ENCODE results near the gene CPM. TPM values are rescaled to one million over a fixed set of nuclear protein-coding genes. Genes with fewer than 3 reads are reported as not detected.

The CPM gene
- total and polyA plus RNA-seq, 10 of the 15 experiments (the other 5 are each of a cell fraction or from before 2014, with no cell fraction given): 0.06 to 1.7 (median 0.41) TPM

DNA sequence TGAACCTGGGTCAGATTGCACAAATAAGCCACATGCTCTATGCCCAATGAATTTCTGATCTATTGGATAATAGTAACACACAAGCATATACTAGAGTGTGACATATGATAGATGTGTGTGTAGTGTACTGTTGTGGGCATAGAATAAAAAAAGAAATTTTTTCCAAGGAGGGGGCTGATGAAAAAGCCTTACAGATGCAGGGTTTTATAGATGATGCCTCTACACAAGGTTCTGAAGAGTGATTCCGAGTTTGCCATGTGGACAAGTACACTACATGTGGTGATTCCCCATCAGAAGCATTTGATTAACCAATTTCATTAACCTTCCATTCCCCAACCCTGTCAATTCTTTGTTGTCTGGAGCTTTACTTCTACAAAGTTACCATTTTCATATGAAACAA is 45.3 kb downstream of the CPM start:
- H3K9ac ChIP-seq (ENCODE audit: control insufficient read depth, insufficient read depth, low read length): no peak overlapping the region
- no peaks in the 10 kb centered on the region for H4K20me1 ChIP-seq (ENCODE audit: control insufficient read depth, insufficient read depth)
- ATAC-seq (no peak), DNase-seq (ENCODE audit: low read depth, low spot score) (no peak), FAIRE-seq (no peak)
- intact Hi-C loops (cut with micrococcal nuclease; ENCODE audit: unreplicated experiment): no loop called here
- no peaks in the 10 kb centered on the region for H3K9me3 ChIP-seq (replicated peaks; ENCODE audit: control insufficient read depth, insufficient read depth, low read length)
- in situ Hi-C loops (cut with MboI): no loop called here
- no peaks in the 10 kb centered on the region for H3K36me3 ChIP-seq (ENCODE audit: control insufficient read depth in 2 of 2, insufficient read depth in 2 of 2, low read length in 1 of 2)
- H3K27me3 ChIP-seq (replicated peaks in 1 of 2; ENCODE audit: control insufficient read depth in 2 of 2, insufficient read depth in 2 of 2, low read length in 1 of 2): no peaks in the 10 kb centered on the region
- no peak overlapping the region for H3K4me3 ChIP-seq
- ChIA-PET POLR2A (no interaction called here), SMC1A (ENCODE audit: uncharacterized antibody, unreplicated experiment) (interaction anchor here (1.0 to 1.3 kb wide), 2 partner anchors 10 to 182 kb away, joined by 3 to 4 read pairs; no protein-coding TSS in a partner anchor), RAD21 (ENCODE audit: unreplicated experiment) (no interaction called here), CTCF (interaction anchor here (1.1 kb wide), 1 partner anchor 15 kb away, joined by 4 read pairs; no protein-coding TSS in a partner anchor)
- WGBS (ENCODE audit: insufficient coverage, insufficient replicate concordance, low lambda C conversion rate, missing lambda C conversion rate): 18% methylated on average over 1 of the region's 1 CpG
- BruUV-seq (replicated peaks): no TSS peak
- H3K79me2 ChIP-seq (ENCODE audit: control insufficient read depth, insufficient read depth, low read length): no peaks in the 10 kb centered on the region
- H3K4me2 ChIP-seq (ENCODE audit: control insufficient read depth, insufficient read depth): no peak overlapping the region
- no peaks in the 10 kb centered on the region for H3K4me1 ChIP-seq (ENCODE audit: control insufficient read depth, insufficient read depth, low read length)
- no peak overlapping the region for H2AFZ ChIP-seq (ENCODE audit: control insufficient read depth, low read depth, low read length)
- H3K27ac ChIP-seq (ENCODE audit: control insufficient read depth, insufficient read depth): no peak overlapping the region
- no peak for TF ChIP-seq NFYB (IDR thresholded peaks at IDR 0.05; ENCODE audit: insufficient read depth, low read depth, low read length)
- no peak for TF ChIP-seq POLR2A (IDR thresholded peaks at IDR 0.05; ENCODE audit: low read depth, low read length)
- TF ChIP-seq, protein P1, sequence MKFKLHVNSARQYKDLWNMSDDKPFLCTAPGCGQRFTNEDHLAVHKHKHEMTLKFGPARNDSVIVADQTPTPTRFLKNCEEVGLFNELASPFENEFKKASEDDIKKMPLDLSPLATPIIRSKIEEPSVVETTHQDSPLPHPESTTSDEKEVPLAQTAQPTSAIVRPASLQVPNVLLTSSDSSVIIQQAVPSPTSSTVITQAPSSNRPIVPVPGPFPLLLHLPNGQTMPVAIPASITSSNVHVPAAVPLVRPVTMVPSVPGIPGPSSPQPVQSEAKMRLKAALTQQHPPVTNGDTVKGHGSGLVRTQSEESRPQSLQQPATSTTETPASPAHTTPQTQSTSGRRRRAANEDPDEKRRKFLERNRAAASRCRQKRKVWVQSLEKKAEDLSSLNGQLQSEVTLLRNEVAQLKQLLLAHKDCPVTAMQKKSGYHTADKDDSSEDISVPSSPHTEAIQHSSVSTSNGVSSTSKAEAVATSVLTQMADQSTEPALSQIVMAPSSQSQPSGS (IDR thresholded peaks at IDR 0.05; ENCODE audit: low read length): no peak
- no peak for TF ChIP-seq SPI1 (IDR thresholded peaks at IDR 0.05; ENCODE audit: borderline replicate concordance, insufficient read depth, low read depth, low read length)
- no peak for TF ChIP-seq CEBPB (IDR thresholded peaks at IDR 0.05; ENCODE audit: borderline replicate concordance in 1 of 2, low read depth in 2 of 2, low read length in 2 of 2)
- TF ChIP-seq, protein P2, sequence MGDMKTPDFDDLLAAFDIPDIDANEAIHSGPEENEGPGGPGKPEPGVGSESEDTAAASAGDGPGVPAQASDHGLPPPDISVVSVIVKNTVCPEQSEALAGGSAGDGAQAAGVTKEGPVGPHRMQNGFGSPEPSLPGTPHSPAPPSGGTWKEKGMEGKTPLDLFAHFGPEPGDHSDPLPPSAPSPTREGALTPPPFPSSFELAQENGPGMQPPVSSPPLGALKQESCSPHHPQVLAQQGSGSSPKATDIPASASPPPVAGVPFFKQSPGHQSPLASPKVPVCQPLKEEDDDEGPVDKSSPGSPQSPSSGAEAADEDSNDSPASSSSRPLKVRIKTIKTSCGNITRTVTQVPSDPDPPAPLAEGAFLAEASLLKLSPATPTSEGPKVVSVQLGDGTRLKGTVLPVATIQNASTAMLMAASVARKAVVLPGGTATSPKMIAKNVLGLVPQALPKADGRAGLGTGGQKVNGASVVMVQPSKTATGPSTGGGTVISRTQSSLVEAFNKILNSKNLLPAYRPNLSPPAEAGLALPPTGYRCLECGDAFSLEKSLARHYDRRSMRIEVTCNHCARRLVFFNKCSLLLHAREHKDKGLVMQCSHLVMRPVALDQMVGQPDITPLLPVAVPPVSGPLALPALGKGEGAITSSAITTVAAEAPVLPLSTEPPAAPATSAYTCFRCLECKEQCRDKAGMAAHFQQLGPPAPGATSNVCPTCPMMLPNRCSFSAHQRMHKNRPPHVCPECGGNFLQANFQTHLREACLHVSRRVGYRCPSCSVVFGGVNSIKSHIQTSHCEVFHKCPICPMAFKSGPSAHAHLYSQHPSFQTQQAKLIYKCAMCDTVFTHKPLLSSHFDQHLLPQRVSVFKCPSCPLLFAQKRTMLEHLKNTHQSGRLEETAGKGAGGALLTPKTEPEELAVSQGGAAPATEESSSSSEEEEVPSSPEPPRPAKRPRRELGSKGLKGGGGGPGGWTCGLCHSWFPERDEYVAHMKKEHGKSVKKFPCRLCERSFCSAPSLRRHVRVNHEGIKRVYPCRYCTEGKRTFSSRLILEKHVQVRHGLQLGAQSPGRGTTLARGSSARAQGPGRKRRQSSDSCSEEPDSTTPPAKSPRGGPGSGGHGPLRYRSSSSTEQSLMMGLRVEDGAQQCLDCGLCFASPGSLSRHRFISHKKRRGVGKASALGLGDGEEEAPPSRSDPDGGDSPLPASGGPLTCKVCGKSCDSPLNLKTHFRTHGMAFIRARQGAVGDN (IDR thresholded peaks at IDR 0.05): no peak
- TF ChIP-seq, protein P3, sequence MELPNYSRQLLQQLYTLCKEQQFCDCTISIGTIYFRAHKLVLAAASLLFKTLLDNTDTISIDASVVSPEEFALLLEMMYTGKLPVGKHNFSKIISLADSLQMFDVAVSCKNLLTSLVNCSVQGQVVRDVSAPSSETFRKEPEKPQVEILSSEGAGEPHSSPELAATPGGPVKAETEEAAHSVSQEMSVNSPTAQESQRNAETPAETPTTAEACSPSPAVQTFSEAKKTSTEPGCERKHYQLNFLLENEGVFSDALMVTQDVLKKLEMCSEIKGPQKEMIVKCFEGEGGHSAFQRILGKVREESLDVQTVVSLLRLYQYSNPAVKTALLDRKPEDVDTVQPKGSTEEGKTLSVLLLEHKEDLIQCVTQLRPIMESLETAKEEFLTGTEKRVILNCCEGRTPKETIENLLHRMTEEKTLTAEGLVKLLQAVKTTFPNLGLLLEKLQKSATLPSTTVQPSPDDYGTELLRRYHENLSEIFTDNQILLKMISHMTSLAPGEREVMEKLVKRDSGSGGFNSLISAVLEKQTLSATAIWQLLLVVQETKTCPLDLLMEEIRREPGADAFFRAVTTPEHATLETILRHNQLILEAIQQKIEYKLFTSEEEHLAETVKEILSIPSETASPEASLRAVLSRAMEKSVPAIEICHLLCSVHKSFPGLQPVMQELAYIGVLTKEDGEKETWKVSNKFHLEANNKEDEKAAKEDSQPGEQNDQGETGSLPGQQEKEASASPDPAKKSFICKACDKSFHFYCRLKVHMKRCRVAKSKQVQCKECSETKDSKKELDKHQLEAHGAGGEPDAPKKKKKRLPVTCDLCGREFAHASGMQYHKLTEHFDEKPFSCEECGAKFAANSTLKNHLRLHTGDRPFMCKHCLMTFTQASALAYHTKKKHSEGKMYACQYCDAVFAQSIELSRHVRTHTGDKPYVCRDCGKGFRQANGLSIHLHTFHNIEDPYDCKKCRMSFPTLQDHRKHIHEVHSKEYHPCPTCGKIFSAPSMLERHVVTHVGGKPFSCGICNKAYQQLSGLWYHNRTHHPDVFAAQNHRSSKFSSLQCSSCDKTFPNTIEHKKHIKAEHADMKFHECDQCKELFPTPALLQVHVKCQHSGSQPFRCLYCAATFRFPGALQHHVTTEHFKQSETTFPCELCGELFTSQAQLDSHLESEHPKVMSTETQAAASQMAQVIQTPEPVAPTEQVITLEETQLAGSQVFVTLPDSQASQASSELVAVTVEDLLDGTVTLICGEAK (IDR thresholded peaks at IDR 0.05; ENCODE audit: borderline replicate concordance): no peak
- no peak for TF ChIP-seq RELA (IDR thresholded peaks at IDR 0.05; ENCODE audit: borderline replicate concordance, partially characterized antibody)
- no peak for TF ChIP-seq ZNF24 (IDR thresholded peaks at IDR 0.05)
- TF ChIP-seq GATAD2B (conservative IDR thresholded peaks at IDR 0.05; ENCODE audit: low read depth): no peak
- TF ChIP-seq HDAC6 (IDR thresholded peaks at IDR 0.05; ENCODE audit: unreplicated experiment): no peak
- no peak for TF ChIP-seq YY1 (IDR thresholded peaks at IDR 0.05; ENCODE audit: low read depth, low read length)
- no peak for TF ChIP-seq SMAD5 (IDR thresholded peaks at IDR 0.05; ENCODE audit: low read depth)
- TF ChIP-seq, protein P4, sequence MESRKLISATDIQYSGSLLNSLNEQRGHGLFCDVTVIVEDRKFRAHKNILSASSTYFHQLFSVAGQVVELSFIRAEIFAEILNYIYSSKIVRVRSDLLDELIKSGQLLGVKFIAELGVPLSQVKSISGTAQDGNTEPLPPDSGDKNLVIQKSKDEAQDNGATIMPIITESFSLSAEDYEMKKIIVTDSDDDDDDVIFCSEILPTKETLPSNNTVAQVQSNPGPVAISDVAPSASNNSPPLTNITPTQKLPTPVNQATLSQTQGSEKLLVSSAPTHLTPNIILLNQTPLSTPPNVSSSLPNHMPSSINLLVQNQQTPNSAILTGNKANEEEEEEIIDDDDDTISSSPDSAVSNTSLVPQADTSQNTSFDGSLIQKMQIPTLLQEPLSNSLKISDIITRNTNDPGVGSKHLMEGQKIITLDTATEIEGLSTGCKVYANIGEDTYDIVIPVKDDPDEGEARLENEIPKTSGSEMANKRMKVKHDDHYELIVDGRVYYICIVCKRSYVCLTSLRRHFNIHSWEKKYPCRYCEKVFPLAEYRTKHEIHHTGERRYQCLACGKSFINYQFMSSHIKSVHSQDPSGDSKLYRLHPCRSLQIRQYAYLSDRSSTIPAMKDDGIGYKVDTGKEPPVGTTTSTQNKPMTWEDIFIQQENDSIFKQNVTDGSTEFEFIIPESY (IDR thresholded peaks at IDR 0.05): no peak

Measured in GM12878 (cell line).